Measurements from ENCODE around the gene HOXA10. TPM values are rescaled to one million over a fixed set of nuclear protein-coding genes. Genes with fewer than 3 reads are reported as not detected.
A peak's percentile ranks its signal among the peaks of the same experiment; 100 is the strongest.

HOXA10 gene
- total and polyA plus RNA-seq, 4 donors, result 0.21 to 0.29 (median 0.26) TPM; not detected in 1

DNA sequence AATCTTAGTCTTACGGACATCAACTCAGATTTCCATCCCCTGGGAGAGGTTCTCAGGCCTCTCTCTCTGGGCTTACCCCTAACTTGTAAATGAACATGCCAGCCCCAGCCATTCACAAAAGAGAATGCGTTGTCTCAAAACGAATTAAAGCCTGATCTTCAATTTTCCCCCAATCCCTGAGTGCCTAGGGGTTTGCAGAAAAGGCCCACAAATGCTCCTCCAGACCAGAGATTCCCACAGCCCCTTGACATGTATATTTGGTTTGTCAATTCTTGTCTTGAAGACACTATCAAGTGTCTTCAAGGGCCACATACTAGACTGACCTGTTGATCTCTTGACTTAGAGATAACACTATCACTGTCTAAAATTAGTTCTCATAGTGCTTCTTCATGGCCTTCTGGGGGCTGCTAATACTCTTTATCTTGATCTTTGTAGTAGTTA, 37.7 kb upstream of the HOXA10 start:
- Histone ChIP-seq H3K27me3 (ENCODE audit: control insufficient read depth in 3 of 3, insufficient read depth in 3 of 3, low read length in 2 of 3) (peaks cover 19 to 98% (median 94%) of the 10 kb centered on the region in 3 donors), H3K4me1 (ENCODE audit: control insufficient read depth in 5 of 5, insufficient read depth in 5 of 5, low read length in 5 of 5) (peaks cover 0 to 13% (median 0%) of the 10 kb centered on the region in 5 donors), H3K36me3 (ENCODE audit: control insufficient read depth in 4 of 4, insufficient read depth in 4 of 4, low read length in 4 of 4) (no peaks in the 10 kb centered on the region), H3K27ac (ENCODE audit: low read depth in 1 of 2, low read length in 1 of 2) (no peak overlapping the region), H3K4me3 (no peak overlapping the region), H3K9ac (ENCODE audit: insufficient read depth in 1 of 2, low read length in 2 of 2) (no peak overlapping the region), H3K9me3 (ENCODE audit: control insufficient read depth in 4 of 4, insufficient read depth in 3 of 4, low read length in 3 of 4) (peaks cover 0 to 6% (median 0%) of the 10 kb centered on the region in 4 donors)
- TF ChIP-seq CTCF (IDR thresholded peaks at IDR 0.05; ENCODE audit: control extremely low read depth, extremely low read depth), result no peak
- 25 to 27% methylated on average over 3 of the region's 3 CpGs for WGBS, 2 donors
- DNase-seq (peak in 1 of 3 donors; percentile 31), ATAC-seq (ENCODE audit: insufficient read depth, low FRiP score) (no peak)

DNA sequence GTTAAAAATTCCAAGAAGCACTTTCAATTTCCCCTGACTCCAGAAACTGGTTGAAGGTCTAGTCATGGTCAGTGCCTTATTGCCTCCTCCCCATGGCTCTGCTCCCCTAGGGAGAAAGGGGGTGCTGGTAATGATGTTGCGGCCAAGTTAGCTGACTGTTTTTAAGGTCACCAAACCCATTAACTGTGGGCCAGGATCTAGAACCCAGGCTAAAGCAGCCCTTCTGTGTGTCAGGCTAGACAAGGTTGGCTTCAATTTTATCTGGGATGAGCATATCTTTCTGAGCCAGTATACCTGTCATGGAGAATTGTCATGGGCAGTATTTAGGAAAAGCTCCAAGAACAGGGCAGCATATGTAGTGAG, 36.9 kb upstream of the HOXA10 start:
- WGBS, 2 donors, result 83 to 84% methylated on average over 1 of the region's 1 CpG
- Histone ChIP-seq H3K4me3 (no peak overlapping the region), H3K36me3 (ENCODE audit: control insufficient read depth in 4 of 4, insufficient read depth in 4 of 4, low read length in 4 of 4) (no peaks in the 10 kb centered on the region), H3K27me3 (ENCODE audit: control insufficient read depth in 3 of 3, insufficient read depth in 3 of 3, low read length in 2 of 3) (peaks cover 19 to 98% (median 96%) of the 10 kb centered on the region in 3 donors), H3K4me1 (ENCODE audit: control insufficient read depth in 5 of 5, insufficient read depth in 5 of 5, low read length in 5 of 5) (peaks cover 0 to 13% (median 0%) of the 10 kb centered on the region in 5 donors), H3K9ac (ENCODE audit: insufficient read depth in 1 of 2, low read length in 2 of 2) (no peak overlapping the region), H3K9me3 (ENCODE audit: control insufficient read depth in 4 of 4, insufficient read depth in 3 of 4, low read length in 3 of 4) (peaks cover 0 to 6% (median 0%) of the 10 kb centered on the region in 4 donors), H3K27ac (ENCODE audit: low read depth in 1 of 2, low read length in 1 of 2) (no peak overlapping the region)
- DNase-seq, result peak in 1 of 3 donors; percentile 22
- TF ChIP-seq CTCF (IDR thresholded peaks at IDR 0.05; ENCODE audit: control extremely low read depth, extremely low read depth), result no peak
- no peak for ATAC-seq (ENCODE audit: insufficient read depth, low FRiP score)

DNA sequence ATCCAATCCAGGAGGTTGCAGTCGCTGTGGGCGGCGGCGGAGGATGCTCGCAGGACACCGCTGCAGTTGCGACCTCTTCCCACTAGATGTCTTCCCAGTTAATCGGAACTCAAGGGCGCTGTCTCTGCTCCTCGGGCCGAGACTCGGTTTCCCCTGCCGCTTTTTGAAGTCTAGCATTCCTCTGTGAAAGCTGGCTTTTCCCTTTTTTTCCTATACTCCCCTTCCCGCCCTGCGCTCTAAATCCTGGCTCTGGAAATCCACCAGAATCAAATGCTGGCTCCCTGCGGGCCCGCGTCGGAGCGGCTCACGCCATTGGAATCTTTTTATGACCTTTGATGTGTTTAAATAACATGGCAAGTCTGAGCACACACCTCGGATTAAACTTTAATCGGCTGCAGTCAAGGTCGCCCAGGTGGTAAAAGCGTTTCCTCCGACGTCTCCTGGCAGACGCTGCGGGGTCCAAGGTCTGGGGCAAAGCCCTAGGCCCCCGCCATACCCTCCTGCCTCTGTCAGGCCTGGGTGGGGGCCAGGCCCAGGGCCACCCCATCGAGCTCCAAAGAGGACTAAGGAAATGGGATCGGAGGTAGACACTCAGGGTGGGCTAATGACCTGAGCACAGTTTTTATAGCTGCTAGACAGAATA, 36.4 kb upstream of the HOXA10 start:
- no peaks in the 10 kb centered on the region for H3K36me3 ChIP-seq (ENCODE audit: control insufficient read depth in 4 of 4, insufficient read depth in 4 of 4, low read length in 4 of 4)
- H3K4me3 ChIP-seq, result no peak overlapping the region
- TF ChIP-seq CTCF (IDR thresholded peaks at IDR 0.05; ENCODE audit: control extremely low read depth, extremely low read depth), result peak; percentile 33
- peaks cover 0 to 10% (median 0%) of the 10 kb centered on the region in 4 donors for H3K9me3 ChIP-seq (ENCODE audit: control insufficient read depth in 4 of 4, insufficient read depth in 3 of 4, low read length in 3 of 4)
- H3K27me3 ChIP-seq (ENCODE audit: control insufficient read depth in 3 of 3, insufficient read depth in 3 of 3, low read length in 2 of 3), result peaks cover 19 to 98% (median 96%) of the 10 kb centered on the region in 3 donors
- DNase-seq, result peak in 2 of 3 donors; percentile 56
- no peak overlapping the region for H3K27ac ChIP-seq (ENCODE audit: low read depth in 1 of 2, low read length in 1 of 2)
- peaks cover 0 to 13% (median 0%) of the 10 kb centered on the region in 5 donors for H3K4me1 ChIP-seq (ENCODE audit: control insufficient read depth in 5 of 5, insufficient read depth in 5 of 5, low read length in 5 of 5)
- peak; percentile 54 for ATAC-seq (ENCODE audit: insufficient read depth, low FRiP score)
- WGBS, 2 donors, result 6 to 9% methylated on average over 32 of the region's 32 CpGs
- no peak overlapping the region for H3K9ac ChIP-seq (ENCODE audit: insufficient read depth in 1 of 2, low read length in 2 of 2)

Data from lung (tissue), 12 donors.